H1 (cell line): Measurements from ENCODE around the gene SIK1. TPM values are rescaled to one million over a fixed set of nuclear protein-coding genes. Genes with fewer than 3 reads are reported as not detected.

Source experiments
- polyA plus RNA-seq, 7 experiments: library from polyadenylated mRNA; depleted of rRNA in 3 of 7; stranded (reverse) in 5 of 7; unstranded in 2 of 7; fragments of >200 nt in 5 of 7; fragments of 200-250 nt in 2 of 7; gene quantifications; 1 replicate in 5 of 7; 2 replicates in 1 of 7; 4 replicates in 1 of 7; pipeline versions ENCODE4 v1.2.1 to v1.2.3, GENCODE V29; 2011 to 2013; ENCODE audit warnings: missing spikeins in 2 of 7, mixed read lengths in 2 of 7
- total RNA-seq: library from RNA; stranded (reverse); fragmentation: NEBNext Ultra II Directional; extraction: Animal tissue kit (Norgen Biotek cat#: 25700); gene quantifications from 2 replicates; pipeline ENCODE4 v1.2.1, GENCODE V29; 2021

SIK1 gene
- total and polyA plus RNA-seq, 2 of the 8 experiments (the other 6 are each of a cell fraction or from before 2014, with no cell fraction given): 1.5 to 6.7 TPM

Other genes with a start within 250 kb of the SIK1 start
- 0.71 and 0.93 TPM in 2 replicates for gene HSF2BP, start 232.4 kb upstream of the SIK1 start, total RNA-seq
- 0.51 and 0.52 TPM in 2 replicates for gene HSF2BP, start 232.4 kb upstream of the SIK1 start, polyA plus RNA-seq (2011; rRNA removed)
- 96.7 and 97.3 TPM in 2 replicates for gene RRP1B, start 232.4 kb upstream of the SIK1 start, total RNA-seq
- gene RRP1B, start 232.4 kb upstream of the SIK1 start, polyA plus RNA-seq (2011; rRNA removed): 25.8 and 27.0 TPM in 2 replicates